Thyroid gland (tissue), 4 donors: ENCODE results near the gene COBLL1. TPM values are rescaled to one million over a fixed set of nuclear protein-coding genes. Genes with fewer than 3 reads are reported as not detected.

Experiments used
- DNase-seq, 2 donors: peaks; one replicate each; pipeline ENCODE4 v3.0.0-alpha.2; 2019
- H3K27ac ChIP-seq, 3 donors: fragments of 200-600 bp; sonication (generic); 1 replicate in 2 of 3; 2 replicates in 1 of 3; pipeline ENCODE4 v1.5.1; 2016 to 2019; ENCODE audit warnings: mild to moderate bottlenecking in 1 of 3, moderate library complexity in 1 of 3
- H3K27me3 ChIP-seq: fragments of 200-600 bp; sonication (generic); one replicate; pipeline ENCODE4 v1.5.1; 2019
- H3K36me3 ChIP-seq, 2 donors: fragments of 200-600 bp; sonication (generic); one replicate each; pipeline ENCODE4 v1.5.1; 2016 to 2019
- H3K4me1 ChIP-seq, 2 donors: fragments of 200-600 bp; sonication (generic); one replicate each; pipeline ENCODE4 v1.5.1; 2017 to 2019
- H3K4me3 ChIP-seq, 3 donors: fragments of 200-600 bp; sonication (generic); replicated peaks in 1 of 3; 1 replicate in 2 of 3; 2 replicates in 1 of 3; pipeline ENCODE4 v1.5.1; 2016; ENCODE audit warnings: mild to moderate bottlenecking in 1 of 3
- H3K9me3 ChIP-seq: fragments of 200-600 bp; sonication (generic); one replicate; pipeline ENCODE4 v1.5.1; 2017
- POLR2A ChIP-seq, 2 donors: fragments of 450-650 bp; IDR thresholded peaks; one replicate each; pipeline ENCODE4 v1.6.1; 2017; ENCODE audit warnings: antibody characterized with exemption in 2 of 2, mild to moderate bottlenecking in 2 of 2, moderate library complexity in 1 of 2
- WGBS, 2 donors: methylation state at CpG; one replicate each; pipeline ENCODE4 v1.1.5; 2017; 5-methylcytosine and 5-hydroxymethylcytosine counted together
- intact Hi-C: fragments of 100-400 bp; cut with DNase I; formaldehyde crosslinking; loops from one replicate; pipeline ENCODE4 v1.15.1; 2023
- total RNA-seq, 4 donors: library from RNA; depleted of rRNA; stranded (reverse); fragments of >200 nt; gene quantifications; one replicate each; pipeline ENCODE4 v1.2.3, GENCODE V29; 2016
- TF ChIP-seq, protein P1 (sequence below), 6 experiments: fragments of 200-600 bp in 3 of 6; fragments of 450-650 bp in 3 of 6; sonication (generic) in 3 of 6; IDR thresholded peaks; one replicate each; pipeline ENCODE4 v1.5.1; 2016 to 2019; ENCODE audit warnings: antibody characterized with exemption in 6 of 6, mild to moderate bottlenecking in 2 of 6, inconsistent platforms in 1 of 6, moderate library complexity in 1 of 6

COBLL1 gene
- total RNA-seq, 4 donors from 2014 or later, result 41.8 to 90.8 (median 76.9) TPM

DNA sequence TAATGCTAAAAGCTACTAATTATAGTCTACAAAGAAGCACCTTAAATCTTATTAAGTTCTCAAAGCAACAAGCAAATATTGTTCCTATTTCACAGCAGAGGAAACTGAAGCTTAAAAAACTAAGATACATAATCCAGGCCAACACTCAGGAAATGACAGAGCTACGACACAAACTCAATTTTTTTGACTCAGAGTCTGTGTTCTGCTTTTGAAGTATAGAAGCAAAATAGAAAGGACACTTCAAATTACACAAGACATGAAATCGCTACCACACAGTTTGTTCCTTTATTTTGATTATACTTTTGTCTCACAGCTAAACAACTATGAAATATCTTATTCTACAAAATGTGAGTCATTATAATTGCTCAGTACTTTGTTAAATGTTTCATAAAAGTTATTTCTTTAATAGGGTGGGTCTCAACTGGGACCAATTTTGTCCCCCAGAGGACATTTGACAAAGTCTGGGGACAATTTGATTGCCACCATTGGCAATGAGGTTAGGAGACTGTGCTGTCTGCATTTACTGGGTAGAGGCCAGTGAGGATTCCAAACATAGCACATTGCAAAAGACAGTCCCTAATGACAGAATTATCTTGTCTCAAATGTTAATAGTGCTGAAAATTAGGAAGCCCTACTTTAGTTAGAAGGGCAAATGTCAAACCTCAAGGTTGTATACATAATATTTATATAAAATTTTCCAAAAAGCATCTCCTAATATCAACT is 118.8 kb downstream of the COBLL1 start:
- DNase-seq, result no peak
- H3K36me3 ChIP-seq, result no peaks in the 10 kb centered on the region
- no peaks in the 10 kb centered on the region for H3K4me1 ChIP-seq
- H3K27ac ChIP-seq, result no peak overlapping the region
- no peaks in the 10 kb centered on the region for H3K27me3 ChIP-seq
- no peak overlapping the region for H3K4me3 ChIP-seq
- intact Hi-C loops, result no loop called here
- TF ChIP-seq POLR2A (IDR thresholded peaks at IDR 0.05), result no peak
- TF ChIP-seq, protein P1, sequence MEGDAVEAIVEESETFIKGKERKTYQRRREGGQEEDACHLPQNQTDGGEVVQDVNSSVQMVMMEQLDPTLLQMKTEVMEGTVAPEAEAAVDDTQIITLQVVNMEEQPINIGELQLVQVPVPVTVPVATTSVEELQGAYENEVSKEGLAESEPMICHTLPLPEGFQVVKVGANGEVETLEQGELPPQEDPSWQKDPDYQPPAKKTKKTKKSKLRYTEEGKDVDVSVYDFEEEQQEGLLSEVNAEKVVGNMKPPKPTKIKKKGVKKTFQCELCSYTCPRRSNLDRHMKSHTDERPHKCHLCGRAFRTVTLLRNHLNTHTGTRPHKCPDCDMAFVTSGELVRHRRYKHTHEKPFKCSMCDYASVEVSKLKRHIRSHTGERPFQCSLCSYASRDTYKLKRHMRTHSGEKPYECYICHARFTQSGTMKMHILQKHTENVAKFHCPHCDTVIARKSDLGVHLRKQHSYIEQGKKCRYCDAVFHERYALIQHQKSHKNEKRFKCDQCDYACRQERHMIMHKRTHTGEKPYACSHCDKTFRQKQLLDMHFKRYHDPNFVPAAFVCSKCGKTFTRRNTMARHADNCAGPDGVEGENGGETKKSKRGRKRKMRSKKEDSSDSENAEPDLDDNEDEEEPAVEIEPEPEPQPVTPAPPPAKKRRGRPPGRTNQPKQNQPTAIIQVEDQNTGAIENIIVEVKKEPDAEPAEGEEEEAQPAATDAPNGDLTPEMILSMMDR (IDR thresholded peaks at IDR 0.05), result no peak
- 81 to 89% methylated on average over 2 of the region's 2 CpGs for WGBS, 2 donors
- H3K9me3 ChIP-seq, result no peaks in the 10 kb centered on the region

DNA sequence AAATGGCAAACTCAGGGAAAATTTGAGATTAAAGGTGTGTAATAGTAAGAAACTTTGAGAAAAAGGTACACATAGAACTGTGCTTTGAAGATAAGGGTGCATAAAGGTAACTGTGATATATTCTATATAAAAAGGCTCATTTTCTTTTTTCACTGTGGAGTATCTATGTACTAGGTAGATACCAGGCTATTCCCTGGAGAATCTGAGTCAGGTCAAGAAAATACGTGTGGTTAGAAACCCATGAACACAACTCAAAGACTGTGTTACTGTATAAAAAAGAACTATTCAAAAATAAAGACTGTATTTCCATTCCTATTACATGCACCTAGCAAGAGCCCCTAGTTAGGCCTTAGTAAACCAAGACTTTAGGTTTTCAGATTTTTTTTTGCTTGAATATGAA is 120.2 kb downstream of the COBLL1 start:
- 87 to 95% methylated on average over 1 of the region's 1 CpG for WGBS, 2 donors
- intact Hi-C loops, result no loop called here
- Histone ChIP-seq H3K4me1 (no peaks in the 10 kb centered on the region), H3K27me3 (no peaks in the 10 kb centered on the region), H3K27ac (no peak overlapping the region), H3K9me3 (no peaks in the 10 kb centered on the region), H3K36me3 (no peaks in the 10 kb centered on the region), H3K4me3 (no peak overlapping the region)
- no peak for DNase-seq
- TF ChIP-seq, protein P1 (IDR thresholded peaks at IDR 0.05), result no peak
- no peak for TF ChIP-seq POLR2A (IDR thresholded peaks at IDR 0.05)

DNA sequence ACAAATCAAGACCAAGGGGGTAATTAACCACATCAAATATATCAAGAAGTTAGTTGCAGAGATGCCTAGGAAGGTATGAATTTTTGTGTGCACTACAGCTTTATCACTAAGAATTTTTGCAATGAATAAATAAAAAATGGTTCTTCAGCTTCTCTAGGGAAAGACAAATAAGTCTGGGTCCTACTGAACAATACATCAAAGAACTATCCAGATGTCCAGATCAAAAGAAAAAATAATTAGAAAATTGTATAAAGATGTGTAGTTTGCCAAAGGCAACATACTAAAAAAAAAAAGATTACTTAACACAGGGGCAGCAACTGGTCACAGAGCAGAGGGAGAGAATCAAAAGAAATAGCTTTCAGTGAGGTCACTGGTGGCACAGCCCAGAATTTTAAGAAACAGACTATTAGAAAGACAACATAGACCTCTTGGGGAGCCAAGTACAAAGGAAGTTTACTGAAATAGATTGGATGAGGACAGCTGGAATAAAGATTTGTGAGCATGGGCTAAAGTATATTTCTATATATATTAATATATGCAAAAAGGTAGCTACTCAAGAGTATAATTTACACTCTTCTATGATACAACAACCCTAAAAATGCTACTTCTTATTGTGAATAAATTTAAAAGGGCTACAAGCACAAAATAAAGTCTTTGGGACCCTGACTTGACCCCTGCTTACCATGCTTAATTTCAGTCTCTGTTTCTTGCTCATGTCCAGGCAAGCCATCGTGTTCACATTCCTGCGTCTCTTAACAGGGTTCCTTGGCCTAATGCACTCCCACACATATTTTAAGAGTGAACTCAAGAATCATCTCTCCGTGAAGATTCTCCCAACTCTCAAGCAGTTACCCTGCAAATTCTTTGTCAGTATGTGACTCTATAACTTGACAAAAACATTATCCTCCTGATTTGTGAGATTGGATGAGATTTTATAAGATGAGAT is 121.4 kb downstream of the COBLL1 start:
- no peaks in the 10 kb centered on the region for H3K27me3 ChIP-seq
- H3K27ac ChIP-seq, result peak overlapping the region in 2 of 3 donors; percentile 4 to 56
- H3K4me3 ChIP-seq, result no peak overlapping the region
- no peaks in the 10 kb centered on the region for H3K36me3 ChIP-seq
- DNase-seq, result peak in 1 of 2 donors; percentile 39
- no peaks in the 10 kb centered on the region for H3K4me1 ChIP-seq
- intact Hi-C loops, result loop anchor here (5.0 kb wide), 1 partner anchor 158 kb away; no protein-coding TSS in a partner anchor
- WGBS, 2 donors, result 21 to 38% methylated on average over 3 of the region's 3 CpGs
- H3K9me3 ChIP-seq, result no peaks in the 10 kb centered on the region
- no peak for TF ChIP-seq POLR2A (IDR thresholded peaks at IDR 0.05)
- TF ChIP-seq, protein P1 (IDR thresholded peaks at IDR 0.05), result no peak

DNA sequence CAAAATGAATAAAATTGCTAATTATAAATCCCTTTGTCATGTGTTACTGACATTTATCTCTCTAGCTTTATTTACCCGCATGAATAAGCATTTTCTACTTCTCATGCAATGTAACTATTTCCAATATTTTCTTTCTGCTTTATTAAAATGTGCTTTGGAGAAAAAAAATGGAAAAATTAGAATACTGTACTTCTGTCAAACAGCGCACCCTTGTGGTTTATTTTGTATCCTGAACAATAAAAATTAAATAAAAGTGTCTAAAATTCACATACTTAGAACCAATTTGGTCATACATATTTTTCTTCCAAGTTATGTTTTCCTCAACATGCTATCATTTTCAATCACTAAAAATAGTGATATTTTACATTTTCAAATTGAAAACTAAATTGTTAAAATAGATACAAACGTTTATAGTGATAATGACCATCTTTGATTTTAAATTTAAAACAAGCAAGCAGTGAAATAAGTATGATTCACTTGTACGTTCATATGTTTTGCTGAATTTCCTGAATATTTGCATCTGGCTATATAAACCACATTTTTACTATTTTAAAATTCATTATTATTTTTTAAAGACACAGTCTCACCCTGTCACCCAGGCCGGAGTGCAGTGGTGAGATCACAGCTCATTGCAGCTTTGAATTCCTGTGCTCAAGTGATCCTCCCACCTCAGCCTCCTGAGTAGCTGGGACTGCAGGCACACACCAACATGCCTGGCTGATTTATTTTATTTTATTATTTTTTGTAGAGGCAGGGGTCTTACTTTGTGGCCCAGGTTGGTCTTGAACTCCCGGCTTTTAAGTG is 124.4 kb downstream of the COBLL1 start:
- Histone ChIP-seq H3K4me3 (no peak overlapping the region), H3K9me3 (no peaks in the 10 kb centered on the region), H3K27ac (no peak overlapping the region), H3K36me3 (no peaks in the 10 kb centered on the region), H3K27me3 (no peaks in the 10 kb centered on the region), H3K4me1 (no peaks in the 10 kb centered on the region)
- intact Hi-C loops, result loop anchor here (5.0 kb wide), 1 partner anchor 155 kb away; no protein-coding TSS in a partner anchor
- WGBS, 2 donors, result 73 to 75% methylated on average over 6 of the region's 6 CpGs
- no peak for TF ChIP-seq POLR2A (IDR thresholded peaks at IDR 0.05)
- TF ChIP-seq, protein P1 (IDR thresholded peaks at IDR 0.05), result peak; percentile 16 to 64 (median 46)
- DNase-seq, result no peak
